Keratinocyte (primary cell): ENCODE results near the gene OR9A4. TPM values are rescaled to one million over a fixed set of nuclear protein-coding genes. Genes with fewer than 3 reads are reported as not detected.

ENCODE experiments used
- DNase-seq: peaks from one replicate; pipeline ENCODE4 v3.0.0-alpha.2; 2011; ENCODE audit warnings: low read depth, missing footprints, low spot score
- FAIRE-seq: peaks from 2 replicates; lab custom pipeline; 2011; peaks lifted over from hg19 to GRCh38; lab: Jason Lieb, UNC
- H2AFZ ChIP-seq: 2 replicates; pipeline ENCODE4 v1.6.0; 2012; ENCODE audit warnings: low read length, control low read depth, inconsistent platforms; ENCODE audit not compliant: control insufficient read depth
- H3K27ac ChIP-seq: 2 replicates; pipeline ENCODE4 v1.5.1; 2011; ENCODE audit warnings: low read length; ENCODE audit not compliant: control insufficient read depth, insufficient read depth
- H3K27me3 ChIP-seq: 3 replicates; pipeline ENCODE4 v1.6.0; 2011; ENCODE audit warnings: low read length; ENCODE audit not compliant: control insufficient read depth, insufficient read depth; ENCODE audit errors: extremely low read depth
- H3K36me3 ChIP-seq, 2 experiments: 2 replicates in 1 of 2; 3 replicates in 1 of 2; pipeline ENCODE4 v1.5.1; 2011; ENCODE audit warnings: low read length in 2 of 2, mild to moderate bottlenecking in 1 of 2; ENCODE audit not compliant: control insufficient read depth in 2 of 2, insufficient read depth in 2 of 2; ENCODE audit errors: extremely low read depth in 1 of 2
- H3K4me1 ChIP-seq: 3 replicates; pipeline ENCODE4 v1.5.1; 2011; ENCODE audit warnings: low read length; ENCODE audit not compliant: control insufficient read depth, insufficient read depth; ENCODE audit errors: extremely low read depth
- H3K4me2 ChIP-seq: 3 replicates; pipeline ENCODE4 v1.6.0; 2011; ENCODE audit warnings: low read depth, low read length; ENCODE audit not compliant: control insufficient read depth, insufficient read depth; ENCODE audit errors: extremely low read depth
- H3K4me3 ChIP-seq, 3 experiments: fragments of 200-600 bp in 1 of 3; sonication (generic) in 1 of 3; 2 replicates in 2 of 3; 3 replicates in 1 of 3; pipeline ENCODE4 v1.5.1; 2011 to 2016; ENCODE audit warnings: low read length in 3 of 3, mild to moderate bottlenecking in 3 of 3, control low read depth in 2 of 3, inconsistent platforms in 1 of 3, low read depth in 1 of 3, mixed read lengths in 1 of 3, mixed run types in 1 of 3, moderate library complexity in 1 of 3; ENCODE audit not compliant: control insufficient read depth in 2 of 3, insufficient read depth in 2 of 3; ENCODE audit errors: extremely low read depth in 1 of 3
- H3K79me2 ChIP-seq: 2 replicates; pipeline ENCODE4 v1.6.0; 2012; ENCODE audit warnings: low read length; ENCODE audit not compliant: control insufficient read depth, insufficient read depth
- H3K9ac ChIP-seq: 3 replicates; pipeline ENCODE4 v1.6.0; 2011; ENCODE audit warnings: low read length; ENCODE audit not compliant: control insufficient read depth, insufficient read depth; ENCODE audit errors: extremely low read depth
- H3K9me1 ChIP-seq: 3 replicates; pipeline ENCODE4 v1.6.0; 2011; ENCODE audit warnings: low read length; ENCODE audit not compliant: control insufficient read depth, insufficient read depth; ENCODE audit errors: extremely low read depth
- H3K9me3 ChIP-seq: 2 replicates; pipeline ENCODE4 v1.5.1; 2012; ENCODE audit warnings: low read depth, low read length; ENCODE audit not compliant: control insufficient read depth
- H4K20me1 ChIP-seq: 3 replicates; pipeline ENCODE4 v1.6.0; 2011; ENCODE audit warnings: low read length; ENCODE audit not compliant: control insufficient read depth, insufficient read depth; ENCODE audit errors: extremely low read depth
- CTCF ChIP-seq, 3 experiments: IDR thresholded peaks in 1 of 3; conservative IDR thresholded peaks in 1 of 3; optimal IDR thresholded peaks in 1 of 3; 2 replicates in 2 of 3; 3 replicates in 1 of 3; pipeline versions ENCODE3 to v1.5.1; 2011; ENCODE audit warnings: low read length in 3 of 3, mild to moderate bottlenecking in 3 of 3, moderate library complexity in 2 of 3, control low read depth in 1 of 3, inconsistent platforms in 1 of 3; ENCODE audit not compliant: insufficient read depth in 2 of 3; ENCODE audit errors: extremely low read depth in 1 of 3
- EZH2 ChIP-seq: IDR thresholded peaks from one replicate; pipeline ENCODE4 v1.6.1; 2012; ENCODE audit warnings: inconsistent platforms, mild to moderate bottlenecking, low read length, moderate library complexity
- dilution Hi-C: fragments of 300-500 bp; cut with MboI; formaldehyde crosslinking; loops from one replicate; pipeline ENCODE4 v1.7.0; 2020; ENCODE audit warnings: low sequenced_read_pairs; ENCODE audit not compliant: extremely low pct_ligation_motif_present
- polyA plus RNA-seq, 5 experiments: library from polyadenylated mRNA; depleted of rRNA in 3 of 5; stranded (reverse) in 3 of 5; stranded (forward) in 1 of 5; unstranded in 1 of 5; fragments of >200 nt; gene quantifications; 1 replicate in 1 of 5; 2 replicates in 3 of 5; 3 replicates in 1 of 5; pipeline versions ENCODE4 v1.2.1 to v1.2.3, GENCODE V29; 2011 to 2012; ENCODE audit warnings: missing spikeins in 2 of 5, low read depth in 1 of 5, low replicate concordance in 1 of 5

OR9A4 gene
- polyA plus RNA-seq, 1 donor (not counting 4 experiments of a cell fraction or from before 2014, with no cell fraction given), result not detected

DNA sequence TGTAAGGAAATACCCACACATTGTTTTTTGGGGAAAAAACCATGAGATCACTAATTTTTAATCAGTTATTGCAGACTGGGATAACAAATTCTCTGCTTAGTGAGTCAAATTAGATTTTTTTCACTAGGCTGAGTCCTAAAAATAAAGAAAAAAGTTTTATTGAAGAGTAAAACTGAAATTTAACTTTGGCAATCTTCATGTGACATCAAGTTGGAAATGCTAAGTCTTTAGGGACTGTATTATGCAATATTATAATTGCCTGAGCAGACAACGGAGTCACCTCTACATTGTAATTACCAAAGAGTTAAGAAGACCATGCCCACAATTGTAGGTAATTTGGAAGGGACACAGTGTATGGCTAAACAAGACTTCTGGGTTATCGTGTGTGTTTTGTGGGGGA is 32.8 kb downstream of the OR9A4 start:
- no peak for DNase-seq
- Histone ChIP-seq H3K36me3 (no peaks in the 10 kb centered on the region), H3K4me1 (peaks cover 17% of the 10 kb centered on the region), H3K27ac (no peak overlapping the region), H3K9me3 (no peaks in the 10 kb centered on the region), H3K4me3 (no peak overlapping the region), H3K79me2 (no peaks in the 10 kb centered on the region), H3K4me2 (no peak overlapping the region), H3K27me3 (no peaks in the 10 kb centered on the region), H3K9ac (no peak overlapping the region), H4K20me1 (no peaks in the 10 kb centered on the region), H2AFZ (no peak overlapping the region), H3K9me1 (no peaks in the 10 kb centered on the region)
- no peak for FAIRE-seq
- dilution Hi-C loops, result no loop called here
- no peak for TF ChIP-seq EZH2
- TF ChIP-seq CTCF (optimal IDR thresholded peaks at IDR 0.05 in 1 of 3, IDR thresholded peaks at IDR 0.05 in 1 of 3, conservative IDR thresholded peaks at IDR 0.05 in 1 of 3; ENCODE audit: extremely low read depth in 1 of 3, insufficient read depth in 2 of 3, low read length in 3 of 3), result no peak

- FAIRE-seq, result no peak
- Histone ChIP-seq H3K36me3 (no peaks in the 10 kb centered on the region), H3K27ac (no peak overlapping the region), H3K9me3 (no peaks in the 10 kb centered on the region), H3K4me3 (no peak overlapping the region), H3K4me2 (no peak overlapping the region), H2AFZ (no peak overlapping the region), H3K9me1 (no peaks in the 10 kb centered on the region), H3K27me3 (no peaks in the 10 kb centered on the region), H4K20me1 (no peaks in the 10 kb centered on the region), H3K9ac (no peak overlapping the region), H3K4me1 (peaks cover 17% of the 10 kb centered on the region), H3K79me2 (no peaks in the 10 kb centered on the region)
- no peak for TF ChIP-seq CTCF (optimal IDR thresholded peaks at IDR 0.05 in 1 of 3, IDR thresholded peaks at IDR 0.05 in 1 of 3, conservative IDR thresholded peaks at IDR 0.05 in 1 of 3; ENCODE audit: extremely low read depth in 1 of 3, insufficient read depth in 2 of 3, low read length in 3 of 3)
- no peak for TF ChIP-seq EZH2
- no peak for DNase-seq
- dilution Hi-C loops, result no loop called here
Measured at GRCh38 chr7:141949451-141949850, 33.3 kb downstream of the OR9A4 start.
